OCI-LY7 (cell line): ENCODE results near the gene PADI6. TPM values are rescaled to one million over a fixed set of nuclear protein-coding genes. Genes with fewer than 3 reads are reported as not detected.

ENCODE experiments used
- BruUV-seq: library from RNA; stranded (reverse); fragments of 400-500 nt; replicated peaks from 2 replicates; lab custom pipeline; 2021; lab: Mats Ljungman, UMichigan
- CTCF ChIA-PET: fragments of 300-600 bp; sonication (Branson Sonifier 250); formaldehyde crosslinking; loops from one replicate; lab custom pipeline; 2022; ENCODE audit warnings: antibody characterized with exemption; ENCODE audit not compliant: unreplicated experiment; lab: Charles Lee
- POLR2A ChIA-PET: fragments of 300-600 bp; sonication (Branson Sonifier 250); formaldehyde crosslinking; loops from one replicate; lab custom pipeline; 2022; ENCODE audit warnings: antibody characterized with exemption; lab: Charles Lee
- DNase-seq: peaks from one replicate; pipeline ENCODE4 v3.0.0-alpha.2; 2015; ENCODE audit warnings: low spot score
- H2AFZ ChIP-seq: fragments of 200-600 bp; sonication (generic), shearing (Covaris generic); 2 replicates; pipeline ENCODE4 v1.6.1; 2014; ENCODE audit warnings: mild to moderate bottlenecking, antibody characterized with exemption, low read length, moderate library complexity
- H3K27ac ChIP-seq: fragments of 200-600 bp; sonication (generic); 2 replicates; pipeline ENCODE4 v1.5.1; 2014; ENCODE audit warnings: mixed run types, low read depth, mild to moderate bottlenecking, moderate library complexity, low read length, inconsistent platforms; ENCODE audit not compliant: poor library complexity, severe bottlenecking
- H3K36me3 ChIP-seq: fragments of 200-600 bp; sonication (generic); 2 replicates; pipeline ENCODE4 v1.6.1; 2014; ENCODE audit warnings: mild to moderate bottlenecking, antibody characterized with exemption, low read length, moderate library complexity, mixed read lengths; ENCODE audit not compliant: insufficient read depth
- H3K4me1 ChIP-seq: fragments of 200-600 bp; sonication (generic); 2 replicates; pipeline ENCODE4 v1.5.1; 2014; ENCODE audit warnings: mild to moderate bottlenecking, low read length; ENCODE audit not compliant: insufficient read depth, poor library complexity, severe bottlenecking
- H3K4me2 ChIP-seq: fragments of 200-600 bp; sonication (generic); 2 replicates; pipeline ENCODE4 v1.6.1; 2014; ENCODE audit warnings: mild to moderate bottlenecking, low read length
- H3K4me3 ChIP-seq: fragments of 200-600 bp; sonication (generic); 2 replicates; pipeline ENCODE4 v1.5.1; 2014; ENCODE audit warnings: mild to moderate bottlenecking, low read depth, low read length; ENCODE audit not compliant: poor library complexity, severe bottlenecking
- H3K79me2 ChIP-seq: fragments of 200-600 bp; sonication (generic); 2 replicates; pipeline ENCODE4 v1.6.1; 2016; ENCODE audit warnings: low read depth, mild to moderate bottlenecking, low read length, moderate library complexity, mixed read lengths; ENCODE audit not compliant: insufficient read depth
- H3K9me2 ChIP-seq: fragments of 200-600 bp; sonication (generic); 2 replicates; pipeline ENCODE4 v1.6.1; 2016; ENCODE audit warnings: mild to moderate bottlenecking, low read length, mixed read lengths; ENCODE audit not compliant: insufficient read depth
- H3K9me3 ChIP-seq: fragments of 200-600 bp; sonication (generic); 2 replicates; pipeline ENCODE4 v1.6.1; 2014; ENCODE audit warnings: mild to moderate bottlenecking, mixed run types, low read length, mixed read lengths
- H4K20me1 ChIP-seq: fragments of 200-600 bp; sonication (generic); 2 replicates; pipeline ENCODE4 v1.6.1; 2014; ENCODE audit warnings: mild to moderate bottlenecking, antibody characterized with exemption, low read length, moderate library complexity, mixed read lengths; ENCODE audit not compliant: insufficient read depth
- EZH2phosphoT487 ChIP-seq: fragments of 200-600 bp; sonication (generic); IDR thresholded peaks from 2 replicates; pipeline ENCODE4 v1.6.1; 2018; ENCODE audit warnings: low read depth, borderline replicate concordance, mild to moderate bottlenecking, mixed run types, antibody characterized with exemption, low read length, moderate library complexity, mixed read lengths
- intact Hi-C: fragments of 100-400 bp; cut with micrococcal nuclease; formaldehyde crosslinking; loops from one replicate; pipeline ENCODE4 v1.10.0; 2022; ENCODE audit not compliant: unreplicated experiment
- total RNA-seq, 2 experiments: library from RNA; depleted of rRNA in 1 of 2; stranded (reverse); fragments of >200 nt in 1 of 2; shearing (Covaris generic) in 1 of 2; gene quantifications; 2 replicates each; pipeline ENCODE4 v1.2.3, GENCODE V29; 2014 to 2022
- TF ChIP-seq, protein P1 (sequence below): fragments of 200-600 bp; sonication (generic); conservative IDR thresholded peaks from 2 replicates; pipeline ENCODE4 v1.5.1; 2014; ENCODE audit warnings: mild to moderate bottlenecking, antibody characterized with exemption, low read length, moderate library complexity, mixed read lengths

The PADI6 gene
- total RNA-seq, 2 experiments from 2014 or later, result not detected

DNA sequence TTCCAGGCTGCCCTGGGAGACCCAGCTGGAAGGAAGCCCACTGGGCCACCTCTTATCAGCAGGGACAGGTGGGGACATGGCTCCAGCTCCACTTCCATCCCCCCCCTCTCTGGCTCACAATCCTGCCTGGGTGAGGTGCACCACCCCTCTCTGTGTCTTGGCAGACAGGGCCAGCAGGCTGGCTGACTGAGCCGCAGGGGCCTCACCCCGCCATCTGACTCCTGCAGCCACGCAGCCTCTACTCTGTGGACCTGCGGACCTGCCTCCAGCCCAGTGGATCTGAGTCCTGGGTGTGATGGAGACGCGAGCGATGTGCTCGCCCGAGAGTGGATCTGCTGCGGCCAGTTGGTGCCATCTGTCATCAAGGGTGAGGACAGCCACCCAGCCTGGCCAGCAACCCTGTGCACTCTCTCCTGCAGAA, 37.4 kb downstream of the PADI6 start:
- TF ChIP-seq, protein P1, sequence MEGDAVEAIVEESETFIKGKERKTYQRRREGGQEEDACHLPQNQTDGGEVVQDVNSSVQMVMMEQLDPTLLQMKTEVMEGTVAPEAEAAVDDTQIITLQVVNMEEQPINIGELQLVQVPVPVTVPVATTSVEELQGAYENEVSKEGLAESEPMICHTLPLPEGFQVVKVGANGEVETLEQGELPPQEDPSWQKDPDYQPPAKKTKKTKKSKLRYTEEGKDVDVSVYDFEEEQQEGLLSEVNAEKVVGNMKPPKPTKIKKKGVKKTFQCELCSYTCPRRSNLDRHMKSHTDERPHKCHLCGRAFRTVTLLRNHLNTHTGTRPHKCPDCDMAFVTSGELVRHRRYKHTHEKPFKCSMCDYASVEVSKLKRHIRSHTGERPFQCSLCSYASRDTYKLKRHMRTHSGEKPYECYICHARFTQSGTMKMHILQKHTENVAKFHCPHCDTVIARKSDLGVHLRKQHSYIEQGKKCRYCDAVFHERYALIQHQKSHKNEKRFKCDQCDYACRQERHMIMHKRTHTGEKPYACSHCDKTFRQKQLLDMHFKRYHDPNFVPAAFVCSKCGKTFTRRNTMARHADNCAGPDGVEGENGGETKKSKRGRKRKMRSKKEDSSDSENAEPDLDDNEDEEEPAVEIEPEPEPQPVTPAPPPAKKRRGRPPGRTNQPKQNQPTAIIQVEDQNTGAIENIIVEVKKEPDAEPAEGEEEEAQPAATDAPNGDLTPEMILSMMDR, result no peak
- TF ChIP-seq EZH2phosphoT487, result no peak
- Histone ChIP-seq H3K4me2 (no peak overlapping the region), H3K9me3 (no peaks in the 10 kb centered on the region), H3K36me3 (peaks cover 86% of the 10 kb centered on the region), H3K4me1 (no peaks in the 10 kb centered on the region), H2AFZ (no peak overlapping the region), H3K4me3 (no peak overlapping the region), H3K27ac (no peak overlapping the region), H3K9me2 (no peaks in the 10 kb centered on the region), H3K79me2 (no peaks in the 10 kb centered on the region), H4K20me1 (0 out of 2 replicates have a peak, but pooled peaks cover 6% of the 10 kb centered on the region)
- CTCF ChIA-PET, result no interaction called here
- POLR2A ChIA-PET, result no interaction called here
- BruUV-seq, result no TSS peak
- no peak for DNase-seq
- intact Hi-C loops, result no loop called here

DNA sequence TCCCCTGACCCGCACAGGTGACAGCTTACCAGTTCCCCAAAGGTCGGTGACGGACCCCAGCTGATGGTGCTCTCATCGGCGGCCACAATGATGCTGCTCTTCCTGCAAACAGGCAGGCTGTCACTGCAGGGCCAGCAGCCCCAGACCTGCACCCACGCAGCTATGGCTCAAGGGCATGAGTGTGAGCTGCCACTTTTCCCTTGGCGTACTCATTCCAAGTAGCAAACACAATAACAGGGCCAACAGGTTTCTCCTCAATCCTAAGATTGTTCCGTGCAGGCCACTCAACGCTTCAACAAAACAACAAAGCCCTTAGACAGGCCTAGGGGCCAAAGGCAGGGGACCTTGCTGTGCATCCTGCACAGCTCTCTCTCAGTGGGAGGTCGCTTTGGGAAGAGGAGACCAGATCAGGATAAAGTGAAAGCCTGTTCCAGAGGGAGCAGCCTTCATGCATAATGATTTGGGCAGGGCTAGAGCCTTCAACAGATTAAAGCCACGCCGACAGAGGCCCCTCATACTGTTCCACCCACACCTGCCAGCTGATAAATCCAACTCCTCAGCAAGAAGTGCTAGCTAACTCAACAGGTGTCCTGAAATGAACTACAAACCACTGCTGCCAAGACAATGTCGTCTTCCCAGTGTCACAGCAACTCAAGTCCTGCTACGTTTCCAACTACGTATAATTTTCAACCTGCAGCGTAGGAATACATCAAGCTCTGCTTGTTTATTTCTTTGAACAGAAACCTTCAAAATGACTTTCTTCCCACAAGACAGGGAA, 40.3 kb downstream of the PADI6 start:
- ChIA-PET POLR2A (no interaction called here), CTCF (no interaction called here)
- H3K9me2 ChIP-seq, result no peaks in the 10 kb centered on the region
- intact Hi-C loops, result no loop called here
- BruUV-seq, result no TSS peak
- DNase-seq, result no peak
- 0 out of 2 replicates have a peak, but pooled peaks cover 6% of the 10 kb centered on the region for H4K20me1 ChIP-seq
- H3K4me1 ChIP-seq, result no peaks in the 10 kb centered on the region
- H3K79me2 ChIP-seq, result no peaks in the 10 kb centered on the region
- no peak overlapping the region for H2AFZ ChIP-seq
- TF ChIP-seq, protein P1, result no peak
- no peak for TF ChIP-seq EZH2phosphoT487
- no peak overlapping the region for H3K4me3 ChIP-seq
- peaks cover 99% of the 10 kb centered on the region for H3K36me3 ChIP-seq
- H3K27ac ChIP-seq, result no peak overlapping the region
- no peak overlapping the region for H3K4me2 ChIP-seq
- no peaks in the 10 kb centered on the region for H3K9me3 ChIP-seq

DNA sequence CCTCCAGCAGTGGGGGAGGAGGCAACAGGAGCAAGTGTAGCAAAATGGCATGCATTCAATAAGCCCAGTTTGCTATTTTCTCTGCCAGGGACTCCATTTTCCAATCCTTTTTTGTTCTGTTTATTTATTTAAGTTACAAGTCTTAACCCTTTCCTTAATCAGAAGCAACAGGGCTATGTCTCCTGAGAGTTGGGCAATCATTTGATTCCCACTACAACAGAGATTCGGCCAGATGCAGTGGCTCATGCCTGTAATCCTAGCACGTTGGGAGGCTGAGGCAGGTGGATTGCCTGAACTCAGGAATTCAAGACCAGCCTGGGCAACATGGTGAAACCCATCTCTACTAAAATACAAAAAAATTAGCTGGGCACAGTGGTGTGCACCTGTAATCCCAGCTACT, 42.0 kb downstream of the PADI6 start:
- no peak overlapping the region for H3K4me3 ChIP-seq
- CTCF ChIA-PET, result no interaction called here
- intact Hi-C loops, result no loop called here
- no peaks in the 10 kb centered on the region for H3K4me1 ChIP-seq
- no TSS peak for BruUV-seq
- H3K9me2 ChIP-seq, result no peaks in the 10 kb centered on the region
- no peak overlapping the region for H2AFZ ChIP-seq
- TF ChIP-seq EZH2phosphoT487, result no peak
- TF ChIP-seq, protein P1, result no peak
- peaks cover 99% of the 10 kb centered on the region for H3K36me3 ChIP-seq
- DNase-seq, result no peak
- H3K4me2 ChIP-seq, result no peak overlapping the region
- no peaks in the 10 kb centered on the region for H3K9me3 ChIP-seq
- no peaks in the 10 kb centered on the region for H3K79me2 ChIP-seq
- peaks cover 11% of the 10 kb centered on the region for H4K20me1 ChIP-seq
- POLR2A ChIA-PET, result no interaction called here
- H3K27ac ChIP-seq, result no peak overlapping the region
